Measurements from ENCODE around the gene COMMD6. TPM values are rescaled to one million over a fixed set of nuclear protein-coding genes. Genes with fewer than 3 reads are reported as not detected.
A peak's percentile ranks its signal among the peaks of the same experiment; 100 is the strongest.

Gene COMMD6
- total and polyA plus RNA-seq, 2 experiments from 2014 or later, result 125 to 396 TPM

- TF ChIP-seq CTCF (IDR thresholded peaks at IDR 0.05; ENCODE audit: low read depth, low read length), result no peak
- Histone ChIP-seq H3K36me3 (peaks cover 4% of the 10 kb centered on the region), H3K4me1 (ENCODE audit: low read depth) (no peaks in the 10 kb centered on the region), H3K27ac (no peak overlapping the region), H3K27me3 (no peaks in the 10 kb centered on the region), H3K4me3 (no peak overlapping the region), H3K9me3 (ENCODE audit: low read depth) (no peaks in the 10 kb centered on the region)
- DNase-seq (ENCODE audit: low read depth in 1 of 2, low spot score in 1 of 2), result no peak
Measured at GRCh38 chr13:75521956-75522355, 15.7 kb downstream of the COMMD6 start.

DNA sequence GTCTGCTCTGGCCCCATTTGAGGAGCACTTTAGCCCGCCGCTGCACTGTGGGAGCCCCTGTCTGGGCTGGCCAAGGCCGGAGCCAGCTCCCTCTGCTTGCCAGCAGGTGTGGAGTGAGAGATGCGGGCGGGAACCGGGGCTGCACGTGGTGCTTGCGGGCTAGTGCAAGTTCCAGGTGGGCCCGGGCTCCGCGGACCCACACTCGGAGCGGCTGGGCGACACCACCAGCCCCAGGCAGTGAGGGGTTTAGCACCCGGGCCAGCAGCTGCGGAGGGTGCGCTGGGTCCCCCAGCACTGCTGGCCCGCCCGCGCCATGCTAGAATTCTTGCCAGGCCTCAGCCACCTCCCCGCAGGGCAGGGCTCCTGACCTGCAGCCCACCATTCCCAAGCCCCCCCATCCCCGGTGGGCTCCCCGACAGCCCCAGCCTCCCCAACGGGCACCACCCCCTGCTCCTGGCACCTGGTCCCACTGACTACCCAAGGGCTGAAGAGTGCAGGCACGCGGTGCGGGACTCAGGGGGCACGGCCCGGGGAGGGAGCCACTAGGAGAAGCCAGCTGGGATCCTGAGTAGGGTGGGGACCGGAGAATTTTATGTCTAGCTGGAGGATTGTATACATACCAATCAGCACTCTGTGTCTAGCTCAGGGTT is 19.1 kb downstream of the COMMD6 start:
- no peaks in the 10 kb centered on the region for H3K4me1 ChIP-seq (ENCODE audit: low read depth)
- H3K36me3 ChIP-seq, result no peaks in the 10 kb centered on the region
- no peak for TF ChIP-seq CTCF (IDR thresholded peaks at IDR 0.05; ENCODE audit: low read depth, low read length)
- no peak overlapping the region for H3K27ac ChIP-seq
- no peak overlapping the region for H3K4me3 ChIP-seq
- no peak for DNase-seq (ENCODE audit: low read depth in 1 of 2, low spot score in 1 of 2)
- H3K27me3 ChIP-seq, result no peaks in the 10 kb centered on the region
- H3K9me3 ChIP-seq (ENCODE audit: low read depth), result no peaks in the 10 kb centered on the region

DNA sequence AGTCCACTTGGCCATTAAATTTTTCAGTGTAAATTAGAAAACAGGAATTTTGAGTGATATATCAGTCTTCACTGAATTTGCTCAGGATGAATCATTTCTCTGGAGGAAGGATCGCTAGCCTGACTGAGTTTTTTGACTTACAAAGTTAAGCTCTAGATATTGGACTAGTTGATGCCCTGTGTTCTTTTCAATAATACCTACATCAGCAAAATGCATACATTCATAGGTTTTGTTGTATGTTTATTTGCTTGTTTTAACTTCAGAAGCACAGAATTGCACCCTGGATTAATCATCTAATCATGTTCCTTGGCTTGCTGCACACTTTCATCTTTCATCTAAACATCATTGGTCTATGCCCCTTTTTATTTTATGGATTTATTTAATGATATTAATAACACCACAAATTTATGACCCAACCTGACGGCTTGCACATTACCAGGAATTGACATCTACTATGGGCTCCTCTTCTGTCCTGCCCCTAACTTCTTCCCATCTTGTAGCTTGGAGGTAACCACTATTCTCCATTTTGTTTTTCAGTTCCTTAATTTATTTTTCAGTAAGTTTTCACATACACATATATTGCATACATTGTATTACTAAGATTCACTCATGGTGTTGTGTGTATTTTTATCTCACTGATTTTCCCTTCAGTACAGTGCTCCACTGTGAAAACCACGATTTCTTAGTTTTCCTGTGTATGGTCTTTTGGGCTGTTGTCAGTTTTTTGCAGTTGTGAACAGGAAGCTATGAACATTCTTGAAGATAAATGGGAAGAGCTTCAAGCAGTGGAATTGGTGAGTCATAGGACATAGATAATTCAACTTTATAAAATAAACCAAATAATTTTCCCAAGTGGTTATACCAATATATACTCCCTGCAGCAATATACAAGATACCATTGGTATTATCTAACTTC is 23.3 kb downstream of the COMMD6 start:
- no peaks in the 10 kb centered on the region for H3K27me3 ChIP-seq
- H3K9me3 ChIP-seq (ENCODE audit: low read depth), result no peaks in the 10 kb centered on the region
- no peak overlapping the region for H3K27ac ChIP-seq
- no peak for TF ChIP-seq CTCF (IDR thresholded peaks at IDR 0.05; ENCODE audit: low read depth, low read length)
- no peaks in the 10 kb centered on the region for H3K4me1 ChIP-seq (ENCODE audit: low read depth)
- H3K36me3 ChIP-seq, result no peaks in the 10 kb centered on the region
- DNase-seq (ENCODE audit: low read depth in 1 of 2, low spot score in 1 of 2), result peak in 1 of 2 donors; percentile 60
- H3K4me3 ChIP-seq, result no peak overlapping the region

DNA sequence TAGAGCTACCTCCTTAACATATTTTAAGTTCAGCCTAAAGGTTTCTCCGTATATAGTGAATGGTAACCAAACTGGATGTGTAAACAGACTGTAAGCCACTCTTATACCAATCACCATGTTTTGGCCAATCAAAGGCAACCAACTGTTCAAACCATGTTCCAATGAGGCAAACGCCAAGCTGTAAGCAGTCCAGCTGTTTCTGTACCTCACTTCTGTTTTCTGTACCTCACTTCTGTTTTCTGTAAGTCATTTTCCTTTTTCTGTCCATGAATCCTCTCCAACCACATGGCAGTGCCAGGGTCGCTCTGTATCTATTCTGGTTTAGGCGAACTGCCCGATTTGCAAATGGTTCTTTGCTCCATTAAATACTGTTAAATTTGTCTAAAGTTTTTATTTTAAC is 24.4 kb downstream of the COMMD6 start:
- TF ChIP-seq CTCF (IDR thresholded peaks at IDR 0.05; ENCODE audit: low read depth, low read length), result no peak
- H3K9me3 ChIP-seq (ENCODE audit: low read depth), result no peaks in the 10 kb centered on the region
- H3K4me3 ChIP-seq, result no peak overlapping the region
- H3K27ac ChIP-seq, result no peak overlapping the region
- no peak for DNase-seq (ENCODE audit: low read depth in 1 of 2, low spot score in 1 of 2)
- no peaks in the 10 kb centered on the region for H3K36me3 ChIP-seq
- H3K4me1 ChIP-seq (ENCODE audit: low read depth), result no peaks in the 10 kb centered on the region
- H3K27me3 ChIP-seq, result no peaks in the 10 kb centered on the region

DNA sequence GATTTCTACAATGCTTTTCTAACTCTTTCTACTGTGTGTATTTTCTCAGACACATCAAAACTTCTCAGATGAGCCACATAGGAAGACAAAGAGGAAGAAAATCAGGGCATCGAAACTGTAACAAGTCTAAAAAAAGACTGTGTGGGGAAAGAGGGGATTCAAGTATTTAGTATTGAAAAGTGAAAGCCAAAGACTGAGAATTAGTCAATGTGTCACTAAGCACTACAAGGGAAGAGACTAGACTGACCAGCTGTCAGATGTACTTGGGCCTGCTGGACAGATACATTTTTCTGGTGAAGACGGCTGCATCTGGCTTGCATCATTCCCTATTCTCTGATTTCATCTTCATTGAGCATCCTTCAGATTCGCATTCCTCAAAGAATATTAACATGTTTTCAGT is 25.4 kb downstream of the COMMD6 start:
- TF ChIP-seq CTCF (IDR thresholded peaks at IDR 0.05; ENCODE audit: low read depth, low read length), result no peak
- no peaks in the 10 kb centered on the region for H3K4me1 ChIP-seq (ENCODE audit: low read depth)
- peak in 1 of 2 donors; percentile 12 for DNase-seq (ENCODE audit: low read depth in 1 of 2, low spot score in 1 of 2)
- no peak overlapping the region for H3K27ac ChIP-seq
- no peak overlapping the region for H3K4me3 ChIP-seq
- no peaks in the 10 kb centered on the region for H3K9me3 ChIP-seq (ENCODE audit: low read depth)
- H3K36me3 ChIP-seq, result no peaks in the 10 kb centered on the region
- H3K27me3 ChIP-seq, result no peaks in the 10 kb centered on the region

Data from cardiac muscle cell (in vitro differentiated cells and primary cell).